Type B pancreatic cell (in vitro differentiated cells): Measurements from ENCODE around the gene SETBP1. TPM values are rescaled to one million over a fixed set of nuclear protein-coding genes. Genes with fewer than 3 reads are reported as not detected.

Experiments used
- DNase-seq: peaks from one replicate; pipeline ENCODE4 v3.0.0; 2021; ENCODE audit warnings: mixed read lengths; ENCODE audit not compliant: unreplicated experiment; ENCODE audit errors: extremely low spot score
- H3K27ac Mint-ChIP-seq: 2 replicates; pipeline ENCODE4 v1.8.0; 2021; ENCODE audit warnings: mild to moderate bottlenecking, mixed read lengths
- H3K27me3 Mint-ChIP-seq: 2 replicates; pipeline ENCODE4 v1.8.0; 2021; ENCODE audit warnings: mixed read lengths
- H3K36me3 Mint-ChIP-seq: 2 replicates; pipeline ENCODE4 v1.8.0; 2021; ENCODE audit warnings: mixed read lengths
- H3K4me1 Mint-ChIP-seq: one replicate; pipeline ENCODE4 v1.8.0; 2021; ENCODE audit warnings: mixed read lengths; ENCODE audit not compliant: unreplicated experiment
- H3K4me3 Mint-ChIP-seq: 2 replicates; pipeline ENCODE4 v1.8.0; 2021; ENCODE audit warnings: mild to moderate bottlenecking, mixed read lengths
- H3K9me3 Mint-ChIP-seq: 2 replicates; pipeline ENCODE4 v1.8.0; 2021; ENCODE audit warnings: mixed read lengths
- total RNA-seq: library from RNA; stranded (reverse); gene quantifications from 2 replicates; pipeline ENCODE4 v1.2.1, GENCODE V29; 2021; ENCODE audit warnings: low replicate concordance
- TF ChIP-seq, protein P1 (sequence below): fragments of 200-600 bp; sonication (generic); conservative IDR thresholded peaks from 2 replicates; pipeline ENCODE4 v1.5.0; 2021; ENCODE audit warnings: antibody characterized with exemption, mild to moderate bottlenecking

The SETBP1 gene
- total RNA-seq, 1 donor from 2014 or later: 62.7 TPM

GRCh38 chr18:45049578-45050319 is 369.1 kb downstream of the SETBP1 start:
- no peak overlapping the region for H3K4me3 Mint-ChIP-seq
- TF ChIP-seq, protein P1, sequence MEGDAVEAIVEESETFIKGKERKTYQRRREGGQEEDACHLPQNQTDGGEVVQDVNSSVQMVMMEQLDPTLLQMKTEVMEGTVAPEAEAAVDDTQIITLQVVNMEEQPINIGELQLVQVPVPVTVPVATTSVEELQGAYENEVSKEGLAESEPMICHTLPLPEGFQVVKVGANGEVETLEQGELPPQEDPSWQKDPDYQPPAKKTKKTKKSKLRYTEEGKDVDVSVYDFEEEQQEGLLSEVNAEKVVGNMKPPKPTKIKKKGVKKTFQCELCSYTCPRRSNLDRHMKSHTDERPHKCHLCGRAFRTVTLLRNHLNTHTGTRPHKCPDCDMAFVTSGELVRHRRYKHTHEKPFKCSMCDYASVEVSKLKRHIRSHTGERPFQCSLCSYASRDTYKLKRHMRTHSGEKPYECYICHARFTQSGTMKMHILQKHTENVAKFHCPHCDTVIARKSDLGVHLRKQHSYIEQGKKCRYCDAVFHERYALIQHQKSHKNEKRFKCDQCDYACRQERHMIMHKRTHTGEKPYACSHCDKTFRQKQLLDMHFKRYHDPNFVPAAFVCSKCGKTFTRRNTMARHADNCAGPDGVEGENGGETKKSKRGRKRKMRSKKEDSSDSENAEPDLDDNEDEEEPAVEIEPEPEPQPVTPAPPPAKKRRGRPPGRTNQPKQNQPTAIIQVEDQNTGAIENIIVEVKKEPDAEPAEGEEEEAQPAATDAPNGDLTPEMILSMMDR: no peak

GRCh38 chr18:45050712-45051601 is 370.3 kb downstream of the SETBP1 start:
- Mint-ChIP-seq H3K9me3 (no peaks in the 10 kb centered on the region), H3K4me3 (no peak overlapping the region), H3K27me3 (no peaks in the 10 kb centered on the region), H3K4me1 (peaks cover 28% of the 10 kb centered on the region), H3K27ac (no peak overlapping the region), H3K36me3 (peaks cover 35% of the 10 kb centered on the region)
- DNase-seq: no peak
- TF ChIP-seq, protein P1: no peak

More at GRCh38 chr18:45049578-45050319, 369.1 kb downstream of the SETBP1 start:
- peaks cover 23% of the 10 kb centered on the region for H3K4me1 Mint-ChIP-seq
- no peaks in the 10 kb centered on the region for H3K27me3 Mint-ChIP-seq
- H3K36me3 Mint-ChIP-seq: peaks cover 36% of the 10 kb centered on the region
- no peak overlapping the region for H3K27ac Mint-ChIP-seq
- DNase-seq: no peak
- H3K9me3 Mint-ChIP-seq: no peaks in the 10 kb centered on the region

- TF ChIP-seq, protein P1: no peak
- no peak for DNase-seq
- H3K4me3 Mint-ChIP-seq: no peak overlapping the region
- H3K27ac Mint-ChIP-seq: no peak overlapping the region
- H3K9me3 Mint-ChIP-seq: no peaks in the 10 kb centered on the region
- peaks cover 27% of the 10 kb centered on the region for H3K36me3 Mint-ChIP-seq
- H3K4me1 Mint-ChIP-seq: peaks cover 50% of the 10 kb centered on the region
- no peaks in the 10 kb centered on the region for H3K27me3 Mint-ChIP-seq
These were observed 373.9 kb downstream of the SETBP1 start for GRCh38 chr18:45054636-45055035.

- DNase-seq: no peak
- TF ChIP-seq, protein P1: no peak
- Mint-ChIP-seq H3K27me3 (no peaks in the 10 kb centered on the region), H3K4me1 (peaks cover 43% of the 10 kb centered on the region), H3K27ac (no peak overlapping the region), H3K4me3 (no peak overlapping the region), H3K9me3 (no peaks in the 10 kb centered on the region), H3K36me3 (peaks cover 27% of the 10 kb centered on the region)
These were observed 375.1 kb downstream of the SETBP1 start for GRCh38 chr18:45055811-45056210.

DNA sequence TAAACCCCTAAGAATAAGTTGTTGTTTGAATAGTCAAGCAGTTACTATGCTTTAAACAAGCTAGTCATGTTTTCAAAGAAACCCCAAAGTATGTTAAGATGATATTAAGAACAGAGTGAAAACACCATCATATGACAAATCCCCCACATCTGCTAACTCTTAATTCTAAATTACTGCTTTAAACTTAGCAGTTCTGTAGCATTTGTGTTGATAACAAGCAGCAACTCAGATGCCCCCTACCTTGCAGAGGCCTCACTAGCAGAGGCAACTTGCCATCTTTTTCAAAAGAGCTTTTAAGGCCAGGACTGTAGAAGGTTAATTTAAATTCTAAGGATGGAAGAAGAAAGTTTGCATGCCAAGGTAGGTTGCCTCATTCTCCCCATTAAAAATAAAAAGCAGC is 376.2 kb downstream of the SETBP1 start:
- peaks cover 25% of the 10 kb centered on the region for H3K36me3 Mint-ChIP-seq
- no peak for DNase-seq
- H3K9me3 Mint-ChIP-seq: no peaks in the 10 kb centered on the region
- TF ChIP-seq, protein P1: no peak
- no peaks in the 10 kb centered on the region for H3K27me3 Mint-ChIP-seq
- H3K4me1 Mint-ChIP-seq: peaks cover 32% of the 10 kb centered on the region
- no peak overlapping the region for H3K4me3 Mint-ChIP-seq
- H3K27ac Mint-ChIP-seq: peak overlapping the region; percentile 28
